GM23248 (cell line): ENCODE measurements around the gene RGS17.

Experiments used
- EZH2 ChIP-seq: fragments of 200-600 bp; sonication (generic); IDR thresholded peaks from 2 replicates; pipeline ENCODE4 v1.6.1; 2018; ENCODE audit warnings: antibody characterized with exemption, mild to moderate bottlenecking; ENCODE audit not compliant: insufficient read depth, poor library complexity, severe bottlenecking
- EZH2phosphoT487 ChIP-seq: fragments of 200-600 bp; sonication (generic); IDR thresholded peaks from 2 replicates; pipeline ENCODE4 v1.6.1; 2018; ENCODE audit warnings: antibody characterized with exemption, moderate library complexity, mild to moderate bottlenecking, low read depth; ENCODE audit not compliant: insufficient read depth

GRCh38 chr6:153085239-153085638 is 45.8 kb downstream of the RGS17 start:
- TF ChIP-seq EZH2 (no peak), EZH2phosphoT487 (no peak)
